ENCODE results near the gene C1orf115.
"Not testable (repeated sequence)": the region's sequence is repeated elsewhere in the genome, so short reads cannot be mapped to it uniquely, and the experiment has no call there.

Gene C1orf115

DNA sequence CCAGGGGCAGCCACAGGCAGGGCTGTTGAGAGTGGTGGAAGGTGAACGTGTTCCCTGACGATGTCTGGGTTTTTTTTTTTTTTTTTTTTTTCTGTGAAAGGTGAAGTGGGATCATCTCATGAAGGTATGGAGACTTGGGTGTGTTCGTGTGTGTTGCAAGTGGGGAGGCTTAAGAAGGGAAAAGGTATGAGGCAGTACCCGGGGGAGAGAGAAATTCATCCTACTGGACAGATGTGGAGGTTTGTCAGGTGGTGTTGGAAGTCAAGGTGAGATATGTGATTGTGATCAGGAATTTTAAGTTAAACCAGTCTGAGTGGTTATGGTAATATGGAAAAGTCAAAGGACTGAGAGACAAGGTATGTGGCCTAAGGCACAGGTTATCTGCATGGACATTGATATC is 5.3 kb downstream of the C1orf115 start:
- no peak for DNase-seq

DNA sequence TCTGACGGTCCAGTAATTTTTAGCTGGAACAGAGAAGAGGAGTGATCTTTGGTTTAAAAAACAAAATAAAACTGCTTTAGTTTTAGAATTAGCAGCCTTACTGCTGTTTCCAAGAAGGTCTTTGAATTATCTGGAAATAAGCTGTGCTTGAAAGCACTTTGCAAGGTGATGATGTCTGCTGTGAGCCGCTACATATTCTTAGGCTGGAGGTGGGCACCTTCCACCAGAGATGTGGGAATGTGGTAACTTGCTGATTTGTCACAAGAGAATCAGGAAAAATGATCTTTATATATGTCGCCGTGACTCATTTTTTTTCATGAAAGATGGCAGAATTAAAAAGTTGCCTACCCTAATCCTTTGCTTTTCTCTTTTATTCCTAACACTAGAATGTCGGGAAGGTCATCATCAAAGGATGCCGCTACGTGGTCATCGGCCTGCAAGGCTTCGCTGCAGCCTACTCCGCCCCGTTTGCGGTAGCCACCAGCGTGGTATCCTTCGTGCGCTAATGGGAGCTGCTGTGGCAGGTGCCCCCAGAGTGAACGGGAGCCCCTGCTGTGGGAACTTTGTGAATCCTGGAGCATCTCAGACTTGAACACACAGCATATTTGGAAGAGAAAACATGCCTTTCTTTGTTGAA is 6.2 kb downstream of the C1orf115 start:
- no peak for DNase-seq

DNA sequence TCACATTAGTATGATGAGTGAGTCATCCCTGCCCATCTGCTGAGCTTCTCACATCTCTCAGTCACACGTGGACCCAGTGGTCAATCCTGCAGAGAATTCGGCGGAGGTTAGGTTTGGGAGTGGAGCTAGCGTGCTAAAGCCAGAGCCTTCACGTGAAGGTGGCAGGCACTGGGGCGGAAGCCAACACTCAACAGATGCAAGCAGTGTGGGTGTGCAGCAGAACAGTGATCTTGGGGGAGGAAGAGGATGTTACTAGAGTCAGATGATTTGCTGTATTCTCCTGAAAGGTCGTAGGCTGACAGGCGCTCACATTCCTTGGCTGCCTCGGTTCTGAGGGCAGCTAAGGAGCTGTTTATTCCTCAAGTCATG is 6.7 kb downstream of the C1orf115 start:
- peak in 1 of 2 experiments; percentile 12 for DNase-seq

DNA sequence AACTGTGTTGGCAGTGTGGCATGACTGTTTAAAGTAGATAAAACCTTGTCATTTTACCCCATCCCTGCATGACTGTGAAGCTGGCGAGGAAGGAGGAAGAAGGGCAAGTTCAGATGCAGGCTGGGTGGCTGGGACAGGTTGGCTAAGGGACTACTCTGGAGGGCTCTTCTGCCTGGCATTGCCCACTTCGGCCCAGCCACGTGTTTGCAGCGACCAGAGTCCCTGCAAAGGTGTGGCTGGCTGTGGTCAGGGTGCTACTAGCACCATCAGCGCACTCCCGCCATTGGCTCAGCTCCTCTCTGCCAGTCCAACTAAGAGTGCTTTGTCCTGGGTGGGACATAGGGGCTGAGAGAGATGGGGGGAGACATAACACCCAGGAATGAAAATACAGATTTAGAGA is 7.2 kb downstream of the C1orf115 start:
- no peak for DNase-seq

DNA sequence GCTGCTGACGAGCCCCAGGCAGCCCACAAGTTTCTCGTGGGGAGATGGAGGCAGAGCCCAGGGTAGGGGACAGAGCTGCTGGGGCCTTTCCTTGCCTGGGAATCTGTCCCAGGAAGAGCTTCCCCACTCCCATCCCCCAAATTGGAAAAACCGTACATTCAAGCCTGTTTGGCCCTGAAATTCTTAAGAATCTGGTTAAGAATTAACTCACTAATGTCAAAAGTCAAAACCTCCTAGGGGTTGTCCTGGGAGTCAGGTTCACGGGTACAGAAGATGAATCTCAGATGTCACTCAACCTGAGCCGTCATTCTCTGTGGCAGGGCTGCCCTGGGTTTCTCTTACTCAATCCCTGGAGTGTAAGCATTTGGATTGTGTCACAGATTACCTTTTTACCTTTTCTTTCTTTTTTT is 8.4 kb downstream of the C1orf115 start:
- no peak for DNase-seq

DNA sequence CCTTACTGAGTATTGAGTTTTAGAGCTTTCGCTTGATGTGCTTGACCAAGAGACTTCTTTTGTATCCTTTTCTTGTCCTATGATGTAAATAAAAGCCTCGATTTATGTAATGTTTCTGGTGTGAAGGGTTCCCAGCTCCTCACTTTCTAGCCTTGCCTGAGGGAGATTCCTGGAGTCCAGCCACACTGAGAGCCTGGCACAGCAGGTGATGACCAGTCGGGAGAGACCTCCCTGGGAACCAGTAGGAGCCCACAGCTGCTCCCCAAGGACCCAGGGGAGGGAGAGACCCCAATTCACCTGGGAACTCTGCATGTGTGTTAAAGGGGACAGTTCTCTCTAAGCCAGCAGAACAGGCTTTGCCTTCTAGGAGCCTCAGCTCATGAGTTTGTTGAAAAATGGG is 8.9 kb downstream of the C1orf115 start:
- no peak for DNase-seq

DNA sequence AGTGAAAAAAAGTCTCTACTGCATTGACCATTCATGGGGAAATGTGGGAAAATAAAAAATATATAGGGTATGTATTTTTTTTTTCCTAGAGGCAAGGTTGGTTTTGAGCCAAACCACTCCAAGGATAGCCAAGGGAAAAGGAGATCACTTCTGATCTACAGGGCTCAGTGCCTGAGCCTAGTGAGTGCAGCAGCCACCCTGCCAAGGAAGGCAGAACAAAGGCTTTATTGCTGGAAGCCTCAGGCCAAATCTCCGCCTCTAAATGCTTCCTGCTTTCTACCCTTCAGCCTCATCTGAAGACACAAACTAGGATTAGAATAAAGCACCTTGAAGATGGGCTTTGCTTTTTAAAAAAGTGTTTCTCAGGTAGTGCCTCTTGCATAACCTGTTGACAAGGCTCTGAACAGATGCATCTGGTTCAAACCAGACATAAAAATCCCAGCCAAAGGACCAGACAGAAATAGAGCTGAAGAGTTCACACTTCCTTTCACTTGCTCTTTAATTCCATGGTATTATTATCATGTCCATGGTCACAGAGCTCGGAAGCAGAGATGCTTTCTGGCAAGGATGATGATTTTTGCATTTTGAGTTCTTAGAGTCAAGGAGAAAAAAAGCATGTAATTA is 10.5 kb downstream of the C1orf115 start:
- no peak for DNase-seq

DNA sequence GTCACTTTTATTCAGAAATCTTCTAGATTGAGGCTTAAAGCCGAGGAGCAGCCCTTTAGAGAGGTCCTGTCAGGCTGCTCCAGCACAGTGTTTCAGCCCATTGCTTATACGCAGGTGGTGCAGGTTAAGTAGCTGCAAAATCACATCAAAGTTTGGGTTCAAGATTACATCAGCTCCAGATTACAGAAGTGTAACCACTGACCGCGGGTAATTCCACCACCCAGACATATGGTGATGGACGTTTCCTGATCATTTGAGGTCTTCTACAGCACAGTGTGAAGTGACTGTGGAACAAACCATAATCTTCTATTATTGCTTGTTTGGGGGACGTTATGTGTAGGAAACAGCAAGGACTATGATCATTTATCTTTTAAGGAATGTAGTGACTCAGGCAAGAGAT is 11.8 kb downstream of the C1orf115 start:
- DNase-seq = no peak

DNA sequence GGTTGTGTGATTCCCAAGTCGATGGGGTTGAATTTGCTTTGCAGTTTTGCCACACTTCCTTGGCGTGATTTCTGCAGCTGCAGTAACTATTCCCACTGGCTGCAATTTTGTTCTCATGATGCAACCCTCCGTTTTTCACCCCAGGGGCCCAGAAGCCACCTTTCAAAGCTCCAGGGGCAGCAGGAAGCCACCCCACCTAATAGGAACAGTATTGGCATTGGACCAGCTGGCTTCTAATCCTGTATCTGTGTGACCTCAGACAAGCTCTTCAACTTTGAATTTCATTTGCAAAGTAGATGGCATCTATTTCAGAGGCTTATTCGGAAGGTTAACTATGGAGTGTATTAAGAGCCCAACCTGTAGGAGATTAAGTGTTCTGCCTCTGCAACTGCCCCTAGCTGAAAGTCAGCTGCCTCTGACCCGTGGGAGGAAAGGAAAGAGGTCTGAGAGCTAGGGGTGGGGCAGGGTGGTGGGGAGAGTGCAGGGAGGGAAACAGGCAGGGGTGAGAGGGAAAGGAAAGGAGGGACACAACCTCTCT is 12.6 kb downstream of the C1orf115 start:
- no peak for DNase-seq

DNA sequence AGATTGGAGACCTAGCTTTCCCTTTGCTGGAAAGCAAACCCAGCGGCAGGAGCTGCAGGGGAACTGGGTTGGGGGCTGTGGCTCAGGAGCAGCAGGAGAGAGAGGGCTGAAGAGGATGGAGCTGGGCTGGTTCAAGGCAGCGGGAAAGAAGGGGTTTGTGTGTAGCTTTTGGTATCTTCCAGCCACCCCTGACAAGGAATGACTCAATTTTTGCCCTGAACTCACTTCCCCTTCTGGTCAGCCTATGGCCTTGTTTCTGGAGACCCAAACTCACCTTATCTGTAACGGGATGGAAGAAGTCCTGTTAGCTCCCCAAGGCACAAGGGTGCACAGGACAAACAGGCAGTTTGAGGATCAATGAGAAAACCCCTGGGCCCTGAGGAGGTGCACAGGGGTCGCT is 13.1 kb downstream of the C1orf115 start:
- DNase-seq = no peak

DNA sequence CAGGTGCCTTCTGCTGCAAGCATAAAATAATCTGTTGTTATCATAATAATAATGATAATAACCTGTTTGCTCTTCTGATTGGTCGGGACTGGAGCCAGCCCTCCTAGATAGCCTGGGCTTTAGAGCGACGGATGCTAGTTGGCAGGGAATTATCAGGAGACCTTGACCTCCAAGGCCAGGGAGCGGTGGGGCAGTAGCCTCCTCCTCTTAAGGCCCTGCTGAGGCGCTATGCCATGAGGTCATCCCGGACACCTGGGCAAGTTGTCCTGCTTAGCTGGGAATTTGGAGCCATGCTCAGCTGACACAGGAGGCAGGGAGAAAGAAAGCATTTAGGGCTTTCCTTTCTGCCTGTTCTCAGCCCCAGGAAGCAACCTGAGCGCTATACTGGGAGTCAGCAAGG is 15.6 kb downstream of the C1orf115 start:
- DNase-seq = no peak

DNA sequence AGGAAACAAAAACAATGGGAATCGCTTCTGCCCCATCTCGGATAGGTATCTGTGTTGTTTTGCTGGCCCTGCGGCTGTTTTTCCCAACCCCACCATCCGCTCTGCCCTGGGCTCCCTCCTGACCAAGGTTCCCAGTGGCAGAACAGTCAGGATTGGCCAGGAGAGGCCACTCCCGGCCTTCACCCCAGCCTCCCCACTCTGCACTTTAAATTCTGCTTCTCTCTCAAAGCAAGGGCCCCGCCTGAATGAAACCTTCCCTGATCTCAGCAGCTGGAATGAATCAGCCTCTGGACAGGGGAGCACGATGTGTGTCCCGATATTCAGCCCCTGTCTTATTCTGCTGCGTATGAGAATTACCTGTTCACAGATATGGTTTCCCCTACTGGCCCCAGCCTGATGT is 16.3 kb downstream of the C1orf115 start:
- no peak for DNase-seq

DNA sequence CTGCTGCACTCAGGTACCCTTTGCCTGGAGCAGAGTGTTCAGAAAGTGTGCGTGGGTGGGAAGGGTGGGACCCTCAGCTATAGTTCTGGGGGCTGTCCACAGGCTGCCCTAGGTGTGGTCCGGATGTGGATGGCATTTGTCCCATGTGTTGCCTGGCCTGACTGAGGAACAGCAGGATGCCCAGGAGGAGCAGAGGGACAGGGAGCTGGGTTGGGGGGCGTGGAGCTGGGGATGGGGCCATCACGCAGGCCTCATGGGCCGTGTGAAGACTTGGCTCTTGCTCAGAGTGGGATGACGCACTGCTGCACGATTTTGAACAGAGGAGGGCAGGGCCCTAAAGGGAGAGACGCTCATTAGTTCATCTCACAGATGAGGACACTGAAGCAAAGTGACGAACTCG is 17.0 kb downstream of the C1orf115 start:
- no peak for DNase-seq

DNA sequence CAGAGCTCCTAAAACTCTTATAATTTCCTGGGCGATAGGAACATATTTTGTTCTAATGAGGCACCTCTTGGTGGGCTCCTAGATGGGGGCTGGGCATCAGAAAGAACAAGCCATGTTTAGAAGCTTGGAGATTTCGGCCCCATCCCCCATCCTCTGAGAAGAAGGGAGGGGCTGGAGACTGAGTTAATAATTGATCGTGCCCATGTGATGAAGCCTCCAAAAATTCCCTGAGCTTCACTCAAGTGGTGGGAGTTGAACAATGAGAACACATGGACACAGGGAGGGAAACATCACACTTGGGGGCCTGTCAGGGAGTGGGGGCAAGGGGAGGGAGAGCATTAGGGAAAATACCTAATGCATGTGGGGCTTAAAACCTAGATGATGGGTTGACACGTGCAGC is 18.1 kb downstream of the C1orf115 start:
- no peak for DNase-seq

DNA sequence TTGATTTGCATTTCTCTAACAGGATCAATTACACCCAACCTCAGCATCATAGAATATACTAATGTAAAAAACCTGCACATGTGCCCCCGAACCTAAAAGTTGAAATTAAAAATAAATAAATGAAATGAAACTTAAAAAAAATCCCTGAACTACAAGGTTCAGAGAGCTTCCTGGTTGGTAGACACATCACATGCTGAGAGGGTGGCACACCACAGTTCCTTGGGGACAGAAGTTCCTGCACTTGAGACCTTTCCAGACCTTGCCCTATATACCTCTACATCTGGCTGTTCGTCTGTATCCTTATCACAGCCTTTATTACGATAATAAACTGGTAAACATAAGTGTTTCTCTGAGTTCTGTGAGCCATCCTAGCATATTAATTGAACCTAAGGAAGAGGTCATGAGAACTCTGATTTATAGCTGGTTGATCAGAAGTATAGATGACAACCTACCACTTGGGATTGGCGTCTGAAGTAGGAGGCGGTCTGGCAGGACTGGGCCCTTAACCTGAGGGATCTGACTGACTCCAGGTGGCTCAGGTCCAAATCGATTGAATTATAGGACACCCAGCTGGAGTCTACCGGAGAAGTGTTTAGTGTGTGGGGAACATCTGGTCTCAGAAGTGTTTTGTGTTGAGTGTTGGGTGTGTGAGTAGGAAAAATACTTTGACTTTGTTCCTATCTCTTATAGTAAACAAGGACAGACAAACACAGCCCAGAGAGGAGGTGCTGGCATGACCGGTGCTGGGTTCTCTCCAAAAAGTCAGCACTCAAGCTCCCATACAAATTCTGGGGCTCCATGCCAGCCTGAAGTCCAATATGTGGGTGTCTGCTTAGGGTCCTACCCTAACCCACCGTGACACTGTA is 19.0 kb downstream of the C1orf115 start:
- no peak for DNase-seq

DNA sequence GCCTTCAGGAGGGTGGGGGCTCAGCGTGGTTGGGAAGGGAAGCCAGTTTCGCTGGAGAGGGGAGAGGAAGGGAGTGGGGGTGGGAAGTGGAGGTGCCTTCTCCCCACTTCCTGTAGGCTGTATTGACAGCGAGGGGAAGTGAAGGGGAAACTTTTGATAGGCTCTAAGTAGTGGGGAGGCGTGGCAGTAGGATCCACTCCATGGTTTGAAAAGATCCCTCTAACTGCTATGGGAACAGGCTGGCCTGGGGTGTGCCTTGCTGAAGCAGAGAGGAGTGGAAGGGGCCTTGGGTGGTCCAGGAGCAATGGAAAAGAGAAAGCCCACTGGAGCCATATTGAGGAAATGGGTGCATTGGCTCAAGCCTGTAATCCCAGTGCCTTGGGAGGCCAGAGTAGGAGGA is 20.2 kb downstream of the C1orf115 start:
- DNase-seq = peak; percentile 25 to 33

DNA sequence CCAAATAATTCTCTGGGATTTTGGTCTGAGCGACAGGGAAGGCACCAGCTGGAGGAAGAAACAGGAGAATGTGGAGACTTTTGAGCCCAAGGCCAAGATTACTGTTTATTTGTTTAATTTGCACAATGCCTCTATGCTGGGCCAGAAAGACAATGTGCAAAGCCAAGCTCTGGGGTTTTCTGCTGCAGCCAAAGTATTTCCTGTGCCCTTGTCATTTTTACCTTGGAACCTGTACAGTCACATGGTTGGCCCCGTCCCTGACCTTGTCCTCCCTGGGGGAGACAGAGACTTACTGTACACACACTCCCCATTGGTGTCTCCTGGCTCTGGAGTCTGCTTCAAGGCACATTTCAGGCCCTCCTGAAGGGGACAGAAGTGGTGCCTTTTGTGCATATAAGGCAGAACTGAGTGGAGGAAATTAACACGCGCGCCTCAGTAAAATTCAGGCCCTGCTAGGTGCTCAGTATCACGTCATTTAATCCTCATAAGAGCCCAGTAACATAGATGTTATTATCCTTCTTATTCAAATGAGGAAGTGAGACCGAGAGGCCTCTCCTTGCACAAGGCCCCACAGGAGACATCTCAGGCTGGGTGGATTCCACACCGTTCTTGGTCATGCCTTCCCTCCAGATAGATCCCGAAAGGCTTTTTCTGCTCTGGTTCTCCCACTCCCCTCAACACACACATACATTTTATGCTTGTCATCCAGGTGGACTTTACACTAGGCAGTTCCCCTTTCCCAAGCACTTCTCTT is 21.1 kb downstream of the C1orf115 start:
- peak in 1 of 2 experiments; percentile 28 for DNase-seq

DNA sequence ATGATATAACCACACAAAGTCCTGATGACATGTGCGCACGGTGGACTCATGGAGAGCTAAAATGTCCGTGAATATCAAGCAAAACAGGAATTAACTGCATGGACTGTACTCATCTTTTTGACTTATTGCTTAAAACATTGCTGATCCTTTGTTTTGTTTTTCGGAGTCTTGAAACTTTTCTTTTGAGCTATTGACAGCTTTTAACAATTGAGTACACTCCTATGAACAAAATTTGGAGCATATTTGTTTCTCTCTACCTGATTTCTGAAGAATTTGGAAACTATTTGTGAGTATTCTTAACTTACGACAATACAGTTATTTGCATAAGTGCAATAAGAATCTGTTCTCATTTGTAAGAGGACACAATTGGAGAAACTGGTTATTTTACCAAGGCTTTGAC is 25.8 kb downstream of the C1orf115 start:
- DNase-seq = not testable (repeated sequence)

DNA sequence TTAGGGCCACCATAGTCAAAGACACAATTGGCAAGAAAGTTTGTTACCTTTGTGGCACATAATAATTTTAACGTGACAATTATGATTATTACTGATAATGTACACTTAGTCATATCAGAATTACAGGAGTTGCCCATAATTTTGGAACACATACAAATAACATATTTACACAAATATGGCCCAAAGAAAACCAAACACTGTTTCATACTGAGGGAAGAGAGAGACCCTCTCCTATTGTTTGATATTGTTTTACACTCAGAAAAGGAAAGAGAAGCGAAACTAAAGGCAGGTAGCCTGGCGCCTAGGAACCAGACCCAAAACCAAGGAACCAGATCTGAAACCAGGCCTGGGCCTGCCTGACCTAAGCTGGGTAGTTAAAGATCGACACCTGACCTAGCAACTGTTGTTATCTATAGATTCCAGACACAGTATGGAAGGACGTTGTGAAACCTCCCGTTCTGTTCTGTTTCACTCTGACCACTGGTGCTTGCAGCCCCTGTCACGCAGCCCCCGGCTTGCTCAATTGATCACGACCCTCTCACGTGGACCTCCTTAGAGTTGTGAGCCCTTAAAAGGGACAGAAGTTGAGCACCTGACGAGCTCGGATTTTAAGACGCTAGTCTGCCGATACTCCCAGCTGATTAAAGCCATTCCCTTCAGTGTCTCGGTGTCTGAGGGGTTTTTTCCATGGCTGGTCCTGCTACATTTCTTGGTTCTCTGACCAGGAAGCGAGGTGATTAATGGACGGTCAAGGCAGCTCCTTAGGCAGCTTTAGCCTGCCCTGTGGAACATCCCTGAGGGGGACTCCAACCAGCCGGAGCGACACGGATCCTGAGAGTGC is 27.9 kb downstream of the C1orf115 start:
- no peak for DNase-seq

DNA sequence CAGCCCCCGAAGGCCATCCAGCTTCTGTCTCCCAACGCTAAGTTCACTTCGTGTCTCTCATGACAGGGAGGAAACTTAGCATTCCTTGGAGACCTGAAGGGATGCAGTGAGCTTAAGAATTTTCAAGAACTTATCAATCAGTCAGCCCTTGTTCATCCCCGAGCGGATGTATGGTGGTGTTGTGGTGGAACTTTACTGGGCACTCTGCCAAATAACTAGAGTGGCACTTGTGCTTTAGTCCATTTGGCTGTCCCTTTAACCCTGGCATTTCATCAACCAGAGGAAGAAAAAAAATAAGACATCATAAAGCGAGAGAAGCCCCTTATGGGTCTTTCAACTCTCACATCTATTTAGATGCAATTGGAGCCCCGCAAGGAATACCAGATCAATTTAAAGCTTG is 31.1 kb downstream of the C1orf115 start:
- DNase-seq = not testable (repeated sequence)

DNA sequence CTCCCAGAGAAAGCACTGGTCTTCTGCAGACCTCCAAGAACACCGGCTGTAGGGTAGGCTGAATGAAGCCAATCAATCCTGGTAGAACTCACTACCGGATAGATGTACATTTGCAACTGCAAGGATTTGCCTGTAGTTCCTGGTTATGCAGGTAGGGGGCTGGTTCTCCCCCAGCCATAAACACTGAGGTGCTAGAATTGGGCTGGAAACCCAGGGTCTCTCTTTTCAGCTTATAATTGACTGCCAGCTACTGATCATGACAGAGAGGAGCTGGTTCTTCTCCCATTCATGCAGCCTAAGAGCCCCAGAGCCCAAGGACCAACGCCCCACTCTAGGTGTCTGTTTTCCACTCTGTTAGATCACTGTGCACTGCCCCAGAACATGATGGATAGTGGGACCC is 36.5 kb downstream of the C1orf115 start:
- peak in 1 of 2 experiments; percentile 14 for DNase-seq

DNA sequence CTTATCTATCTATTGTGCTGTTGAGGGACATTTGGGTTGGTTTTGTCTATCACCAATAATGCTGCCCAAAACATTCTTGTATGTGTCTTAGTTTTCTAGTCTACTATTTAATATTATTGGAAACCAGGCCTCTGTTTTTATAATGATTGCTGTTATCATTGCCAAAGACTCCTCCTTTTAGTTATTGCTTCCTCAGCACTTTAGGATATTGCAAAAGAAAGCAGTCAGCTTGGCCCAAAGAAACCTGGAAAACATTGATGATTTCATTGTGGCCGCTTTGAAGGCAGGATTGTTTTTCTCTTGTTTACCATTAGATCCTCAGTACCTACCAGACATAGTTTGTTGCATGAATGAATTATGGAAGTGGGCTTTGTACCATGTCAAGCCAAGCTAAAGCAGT is 37.4 kb downstream of the C1orf115 start:
- no peak for DNase-seq
